GM18951 (cell line): ENCODE measurements around the gene AHR.

Experiments
- POLR2A ChIP-seq: IDR thresholded peaks from 4 replicates; pipeline ENCODE4 v1.6.1; 2011; ENCODE audit warnings: mild to moderate bottlenecking; ENCODE audit not compliant: insufficient read length, insufficient read depth; ENCODE audit errors: extremely low read depth
- in situ Hi-C: fragments of 300-500 bp; cut with MboI; formaldehyde crosslinking; loops from one replicate; pipeline ENCODE4 v1.12.0; 2022; ENCODE audit warnings: low sequenced_read_pairs, mixed read lengths, inconsistent platforms; ENCODE audit not compliant: unreplicated experiment

AHR gene

GRCh38 chr7:17307969-17308648, 9.7 kb downstream of the AHR start:
- TF ChIP-seq POLR2A, result no peak
- in situ Hi-C loops, result loop anchor here (10.0 to 25.0 kb wide), 3 partner anchors 227 to 329 kb away; no protein-coding TSS in a partner anchor

DNA sequence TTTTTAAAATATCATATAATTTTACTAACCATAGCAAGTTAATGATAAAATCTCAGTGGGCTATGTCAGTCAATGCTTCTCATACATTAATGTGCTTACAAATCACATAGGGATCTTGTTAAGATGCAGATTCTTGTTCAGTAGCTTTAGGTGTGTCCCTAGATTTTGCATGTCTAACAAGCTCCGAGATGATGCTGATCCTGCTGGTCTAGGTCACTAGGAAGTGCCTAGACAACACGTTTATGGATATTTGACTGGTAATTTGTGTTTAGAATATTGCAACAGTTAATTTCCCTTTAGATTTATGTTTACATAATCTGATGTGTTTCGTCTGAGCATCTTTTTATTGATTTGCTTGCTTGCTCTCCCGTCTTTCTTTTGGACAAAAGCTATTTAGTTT, 12.7 kb downstream of the AHR start:
- in situ Hi-C loops, result loop anchor here (25.0 kb wide), 1 partner anchor 326 kb away; no protein-coding TSS in a partner anchor
- no peak for TF ChIP-seq POLR2A

- no peak for TF ChIP-seq POLR2A
- in situ Hi-C loops, result loop anchor here (25.0 kb wide), 1 partner anchor 325 kb away; no protein-coding TSS in a partner anchor
These were observed 13.5 kb downstream of the AHR start for GRCh38 chr7:17311952-17312351.

DNA sequence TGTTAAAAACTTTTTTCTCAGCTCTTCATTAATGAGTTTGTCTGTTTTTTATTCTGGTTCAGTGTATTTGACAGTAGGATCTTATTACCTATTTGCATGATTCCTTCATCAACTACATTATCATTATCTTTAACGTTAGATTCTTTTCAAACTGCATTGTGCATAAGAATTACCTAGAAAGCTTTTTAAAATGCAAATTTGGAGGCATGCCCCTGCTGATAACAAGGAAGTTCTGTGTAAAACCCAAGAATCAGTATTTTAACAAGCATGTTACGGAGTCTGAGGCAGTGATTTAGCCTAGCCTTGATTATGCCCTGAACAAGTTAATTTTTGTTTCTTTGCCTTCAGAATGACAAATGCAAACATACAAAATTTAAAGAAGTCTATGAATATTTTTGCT, 14.2 kb downstream of the AHR start:
- in situ Hi-C loops, result loop anchor here (25.0 kb wide), 1 partner anchor 325 kb away; no protein-coding TSS in a partner anchor
- no peak for TF ChIP-seq POLR2A

DNA sequence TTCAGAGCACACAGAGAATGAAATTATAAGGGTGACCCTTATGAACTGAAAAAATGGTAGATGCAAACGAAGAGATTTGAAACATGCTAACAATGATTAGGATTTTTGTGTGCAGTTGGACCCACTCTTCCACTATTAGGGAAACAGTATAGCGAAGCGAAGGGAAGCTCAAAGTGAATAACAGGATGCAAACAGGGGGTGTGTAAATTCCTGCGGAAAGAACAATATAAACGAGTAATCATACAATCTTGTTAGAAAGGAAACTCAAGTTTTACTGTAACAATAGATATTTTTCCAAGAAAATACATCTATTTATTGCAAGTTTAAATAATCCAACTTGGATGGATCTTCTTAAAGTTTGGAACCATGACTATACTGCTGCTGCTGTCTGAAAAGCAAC, 14.7 kb downstream of the AHR start:
- TF ChIP-seq POLR2A, result no peak
- in situ Hi-C loops, result loop anchor here (25.0 kb wide), 1 partner anchor 324 kb away; no protein-coding TSS in a partner anchor

GRCh38 chr7:17315974-17316373, 17.5 kb downstream of the AHR start:
- in situ Hi-C loops, result loop anchor here (25.0 kb wide), 1 partner anchor 321 kb away; no protein-coding TSS in a partner anchor

DNA sequence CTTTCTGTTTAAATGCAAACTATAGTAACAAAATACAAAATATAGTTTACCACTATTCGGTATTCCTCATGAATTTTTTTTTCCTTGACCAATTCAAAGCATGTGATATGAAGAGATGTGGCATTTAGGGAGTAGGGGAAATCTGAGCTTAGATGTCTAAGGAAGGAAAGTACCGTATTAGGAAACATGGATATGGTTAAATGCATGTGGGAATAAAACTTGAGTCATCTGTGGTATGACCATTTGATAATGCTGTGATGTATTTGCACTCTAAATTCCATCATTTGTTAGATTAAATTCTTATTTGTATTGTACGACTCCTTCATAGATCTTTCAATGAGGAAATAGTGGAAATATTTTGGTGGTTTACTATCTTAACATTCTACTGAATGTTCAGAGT, 19.7 kb downstream of the AHR start:
- in situ Hi-C loops, result loop anchor here (25.0 kb wide), 1 partner anchor 319 kb away; no protein-coding TSS in a partner anchor
- TF ChIP-seq POLR2A, result no peak

More at GRCh38 chr7:17315974-17316373, 17.5 kb downstream of the AHR start:
- no peak for TF ChIP-seq POLR2A

DNA sequence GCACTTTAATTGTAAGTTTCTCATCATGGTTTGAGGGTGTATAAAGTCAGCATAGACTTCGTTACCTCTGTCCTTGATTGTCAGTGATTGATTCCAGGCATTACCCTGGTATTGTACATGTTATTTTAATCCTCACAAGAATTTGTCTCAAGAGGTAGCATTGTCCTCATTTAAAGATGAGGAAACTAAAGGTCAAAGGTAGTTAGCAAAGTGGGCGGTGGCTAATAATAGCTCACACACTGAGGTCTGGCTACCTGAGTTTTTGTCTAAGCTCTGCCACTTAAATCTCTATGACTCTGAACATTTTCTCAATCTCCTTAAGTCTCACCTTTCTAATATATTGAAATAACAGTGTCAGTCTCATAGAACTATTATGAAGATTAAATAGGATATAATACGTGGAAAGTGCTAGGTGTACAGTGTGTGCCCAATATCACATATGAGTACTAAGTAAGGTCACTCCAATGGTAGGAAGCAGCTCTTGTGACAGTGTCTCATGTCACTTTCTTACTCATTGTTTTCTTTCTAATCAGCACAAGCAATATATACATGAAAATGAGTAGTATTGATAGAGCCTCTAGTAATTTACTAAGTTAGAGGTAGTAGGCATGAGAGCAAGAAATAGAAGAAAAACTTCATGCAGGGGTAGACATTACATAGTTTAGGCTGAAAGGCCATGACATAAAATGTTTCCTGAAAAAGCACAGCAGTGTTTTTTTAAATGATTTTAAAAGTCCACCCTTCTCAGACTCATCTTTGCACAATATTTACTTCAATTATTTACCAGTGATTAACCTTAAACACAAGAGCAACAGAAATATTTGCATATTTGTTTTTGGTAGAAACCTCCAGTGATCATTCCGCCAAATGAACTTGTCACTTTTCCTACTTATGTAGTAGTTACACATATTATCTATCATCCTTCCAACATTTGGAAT, 21.0 kb downstream of the AHR start:
- TF ChIP-seq POLR2A, result no peak
- in situ Hi-C loops, result loop anchor here (25.0 kb wide), 1 partner anchor 318 kb away; no protein-coding TSS in a partner anchor

DNA sequence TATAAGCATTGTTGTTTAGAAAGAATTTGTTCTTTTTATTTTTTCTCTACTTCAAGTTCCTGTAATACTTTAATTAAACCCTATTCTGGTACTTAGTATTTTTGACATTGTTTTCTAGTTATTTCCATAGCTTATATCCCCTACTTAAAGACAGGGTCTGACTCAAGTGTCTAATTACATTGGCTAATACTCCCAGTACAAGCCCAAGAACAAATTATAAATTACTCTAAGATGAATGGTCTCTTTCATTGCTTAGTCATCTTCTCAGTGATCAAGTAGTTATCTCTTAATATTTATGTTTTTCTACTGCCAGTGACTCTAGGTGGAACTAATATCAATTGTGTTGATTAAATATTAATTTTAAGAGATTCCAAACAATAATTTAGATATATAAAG, 21.6 kb downstream of the AHR start:
- TF ChIP-seq POLR2A, result no peak
- in situ Hi-C loops, result loop anchor here (25.0 kb wide), 1 partner anchor 317 kb away; no protein-coding TSS in a partner anchor

DNA sequence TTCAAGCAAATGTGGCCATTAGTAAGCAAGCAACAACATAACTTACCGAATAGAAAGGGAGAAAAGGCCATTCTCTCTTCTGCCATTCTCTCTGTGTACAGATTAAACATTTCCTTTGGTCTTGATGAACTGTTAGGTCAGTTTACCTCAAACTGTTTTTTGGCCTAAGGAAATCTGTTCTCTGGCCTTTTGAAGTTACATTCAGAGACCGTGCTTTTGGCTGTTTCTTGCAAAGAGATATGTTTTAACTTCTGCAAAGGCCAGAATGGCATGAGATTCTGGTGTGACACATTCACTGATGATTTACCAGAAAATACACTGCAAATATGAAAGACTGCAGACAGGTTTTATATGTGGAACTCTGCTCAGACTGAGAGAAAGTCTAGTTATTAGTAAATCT, 22.2 kb downstream of the AHR start:
- in situ Hi-C loops, result loop anchor here (25.0 kb wide), 1 partner anchor 317 kb away; no protein-coding TSS in a partner anchor
- TF ChIP-seq POLR2A, result no peak

DNA sequence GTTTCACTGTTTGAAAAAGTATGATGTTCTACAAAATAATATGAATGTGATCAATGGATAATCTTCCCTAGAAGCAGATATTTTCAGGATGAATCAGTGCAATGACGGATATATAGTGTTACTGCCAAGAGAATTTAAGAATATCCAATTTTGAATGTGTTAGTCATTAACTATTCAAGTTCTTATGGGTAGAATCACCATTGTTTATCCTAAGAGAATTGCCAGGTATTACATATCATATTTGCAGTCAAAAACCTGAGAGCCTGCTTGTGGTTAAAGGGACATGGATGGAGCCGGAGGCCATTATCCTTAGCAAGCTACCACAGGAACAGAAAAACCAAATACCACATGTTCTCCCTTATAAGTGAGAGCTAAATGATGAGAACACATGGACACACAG, 26.9 kb downstream of the AHR start:
- in situ Hi-C loops, result no loop called here
- TF ChIP-seq POLR2A, result no peak

DNA sequence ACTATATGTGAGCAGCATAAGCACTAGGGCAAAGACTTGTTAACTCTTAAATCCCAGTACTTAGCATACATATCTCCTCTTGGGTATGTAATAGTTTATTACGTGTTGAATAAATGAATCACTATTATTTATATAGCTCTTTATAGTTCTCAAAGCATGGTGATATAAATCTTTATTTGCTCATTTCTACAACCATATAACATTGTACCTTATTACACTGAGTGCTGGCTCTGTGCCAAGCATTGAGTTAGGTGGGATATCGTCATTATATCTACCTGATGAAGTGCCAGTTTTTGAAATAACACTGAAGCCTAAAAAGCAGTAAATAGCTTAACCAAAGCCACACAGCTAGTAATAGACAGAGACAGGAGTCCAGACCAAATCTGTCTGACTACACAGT, 27.9 kb downstream of the AHR start:
- in situ Hi-C loops, result no loop called here
- TF ChIP-seq POLR2A, result no peak

DNA sequence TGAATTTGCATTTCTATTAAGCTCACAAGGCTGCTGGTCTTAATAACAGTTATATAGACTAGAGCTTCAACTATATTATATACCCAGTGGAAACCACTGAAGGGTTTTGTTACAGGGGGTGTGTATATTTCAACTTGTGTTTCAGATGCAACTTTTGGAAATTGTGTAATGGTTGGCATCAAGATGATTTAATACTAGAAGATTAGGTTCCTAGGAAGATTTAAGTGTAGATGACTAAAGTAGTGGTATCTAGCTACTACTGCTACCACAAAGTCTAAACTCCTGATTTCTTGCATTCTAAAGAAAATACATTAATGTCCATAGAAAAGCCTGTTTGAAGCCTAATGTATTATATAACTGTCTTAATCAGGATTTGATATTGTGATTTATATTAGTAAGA, 30.2 kb downstream of the AHR start:
- in situ Hi-C loops, result no loop called here

More for the DNA sequence above, 30.2 kb downstream of the AHR start:
- TF ChIP-seq POLR2A, result no peak
